ENCODE measurements around the gene CLPSL2.

DNA sequence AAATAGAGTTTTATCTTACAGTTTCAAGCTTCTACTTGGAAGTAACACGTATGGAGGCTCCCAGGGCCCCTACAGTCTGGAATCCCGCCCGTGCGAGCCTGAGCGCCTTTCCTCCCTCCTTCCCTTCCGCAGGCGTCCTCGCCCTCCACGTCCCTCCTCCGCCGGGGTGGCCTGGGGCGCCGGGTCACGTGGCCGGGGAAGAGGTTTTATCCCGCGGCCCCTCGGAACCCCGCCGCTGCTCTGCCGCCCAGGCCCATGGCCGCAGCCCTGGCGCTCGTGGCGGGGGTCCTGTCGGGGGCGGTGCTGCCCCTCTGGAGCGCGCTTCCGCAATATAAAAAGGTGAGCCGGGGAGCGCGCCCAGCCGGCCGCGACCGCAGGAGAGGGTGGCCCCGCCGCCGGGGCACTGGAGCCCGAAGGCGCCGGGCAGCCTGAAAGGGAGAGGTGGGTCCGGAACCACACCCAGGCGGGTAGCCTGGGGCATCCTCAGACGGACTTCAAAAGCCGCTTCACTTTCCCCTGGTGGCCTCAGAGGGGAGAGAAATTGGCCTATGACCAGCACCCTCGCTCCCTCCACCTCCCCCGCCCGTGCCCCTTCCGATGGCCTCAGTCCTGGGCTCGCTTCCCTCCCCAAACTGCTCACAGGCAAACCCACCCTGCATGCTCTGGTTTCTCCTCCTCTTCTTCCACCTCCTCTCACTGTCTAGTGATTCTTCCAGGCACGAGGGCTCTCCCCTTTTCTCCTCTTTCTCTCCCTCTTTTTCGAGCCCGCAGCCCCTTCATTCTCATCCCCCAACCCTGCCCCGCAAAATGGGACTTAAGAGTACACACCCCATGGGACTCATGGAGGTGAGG, at the start of gene CLPSL2:
- TF ChIP-seq CTCF (IDR thresholded peaks at IDR 0.05; ENCODE audit: poor library complexity) (no peak), EZH2 (IDR thresholded peaks at IDR 0.05; ENCODE audit: borderline replicate concordance) (no peak)

All from hepatocyte (in vitro differentiated cells).